Measurements from ENCODE around the gene ZDHHC20.

GRCh38 chr13:21478881-21479808 lies 20.0 kb upstream of the ZDHHC20 start:
- no peak for TF ChIP-seq SPI1 (IDR thresholded peaks at IDR 0.05; ENCODE audit: low read depth, low read length)
- TF ChIP-seq POLR2AphosphoS5 (IDR thresholded peaks at IDR 0.05; ENCODE audit: low read depth, low read length), result no peak
- TF ChIP-seq POLR2A (IDR thresholded peaks at IDR 0.05; ENCODE audit: low read depth, low read length), result no peak

Data from GM12891 (cell line).